Heart right ventricle (tissue), 16 donors: ENCODE results near the gene SPHKAP. TPM values are rescaled to one million over a fixed set of nuclear protein-coding genes. Genes with fewer than 3 reads are reported as not detected.

Experiments used
- ATAC-seq, 8 donors: fragments of 200-7000 bp; cut with Tn5 transposase; one replicate each; pipeline ENCODE4 v1.9.1; 2020; ENCODE audit warnings: mild to moderate bottlenecking in 8 of 8, moderate library complexity in 8 of 8, moderate number of reproducible peaks in 1 of 8
- DNase-seq, 2 donors: peaks; one replicate each; pipeline ENCODE4 v3.0.0-alpha.2; 2020
- H3K27ac ChIP-seq, 10 donors: fragments of 200-600 bp; sonication (generic) in 2 of 10; one replicate each; pipeline versions ENCODE4 v1.5.0 to v1.8.0; 2020 to 2022; ENCODE audit warnings: mild to moderate bottlenecking in 3 of 10
- H3K27me3 ChIP-seq, 7 donors: fragments of 200-600 bp; one replicate each; pipeline ENCODE4 v1.8.0; 2021 to 2022; ENCODE audit warnings: mild to moderate bottlenecking in 2 of 7
- H3K36me3 ChIP-seq, 9 donors: fragments of 200-600 bp; sonication (generic) in 1 of 9; one replicate each; pipeline versions ENCODE4 v1.5.0 to v1.8.0; 2020 to 2022; ENCODE audit warnings: mild to moderate bottlenecking in 2 of 9
- H3K4me1 ChIP-seq, 9 donors: fragments of 200-600 bp; sonication (generic) in 1 of 9; one replicate each; pipeline versions ENCODE4 v1.5.0 to v1.8.0; 2020 to 2022; ENCODE audit warnings: mild to moderate bottlenecking in 4 of 9
- H3K4me3 ChIP-seq, 10 donors: fragments of 200-600 bp; sonication (generic) in 2 of 10; one replicate each; pipeline versions ENCODE4 v1.5.0 to v1.8.0; 2020 to 2022; ENCODE audit warnings: mild to moderate bottlenecking in 7 of 10, moderate library complexity in 2 of 10
- H3K9me3 ChIP-seq, 11 donors: fragments of 200-600 bp in 10 of 11; sonication (generic) in 2 of 11; one replicate each; pipeline versions ENCODE4 v1.5.0 to v1.8.0; 2013 to 2022; ENCODE audit warnings: mild to moderate bottlenecking in 2 of 11, control low read depth in 1 of 11, moderate library complexity in 1 of 11
- WGBS, 2 donors: extraction: QIAGEN DNeasy Blood & Tissue Kit; methylation state at CpG; one replicate each; pipeline ENCODE4 v1.1.7; 2013; ENCODE audit warnings: inconsistent platforms in 1 of 2; 5-methylcytosine and 5-hydroxymethylcytosine counted together
- intact Hi-C, 10 donors: fragments of 100-400 bp; cut with DNase I; formaldehyde crosslinking; loops; one replicate each; pipeline versions ENCODE4 v1.11.1 to v1.14.2; 2022
- polyA plus RNA-seq, 2 donors: library from polyadenylated mRNA; stranded (reverse); fragments of 200-250 nt; gene quantifications; one replicate each; pipeline ENCODE4 v1.2.3, GENCODE V29; 2013
- total RNA-seq, 10 donors: library from RNA; stranded (reverse); fragmentation: NEBNext Ultra II Directional in 3 of 10; extraction: Animal tissue kit (Norgen Biotek cat#: 25700) in 3 of 10; gene quantifications; one replicate each; pipeline versions ENCODE4 v1.2.1 to v1.2.4, GENCODE V29; 2021 to 2023
- TF ChIP-seq, protein P1 (sequence below), 9 donors: fragments of 200-600 bp; sonication (generic) in 2 of 9; IDR thresholded peaks; one replicate each; pipeline versions ENCODE4 v1.5.0 to v1.8.0; 2021 to 2022; ENCODE audit warnings: antibody characterized with exemption in 9 of 9, mild to moderate bottlenecking in 5 of 9, moderate library complexity in 1 of 9
- donor health status: Arrhythmogenic right ventricular cardiomyopathy.
- donor health status: ischemic (EF 13 %, LVEDD 7.1; RV severe dilation, severe dysfunction).
- donor health status: healthy with polysubstance abuse.
- donor health status: DM: no; HTN: yes; CAD: no.
- donor health status: DM: no; HTN: no; CAD: no.
- donor health status: ischemic (EF 25% LVEDD 6.9; RV normal size, moderate dysfunction).
- donor health status: ischemic (EF 25% LVEDD 5.7; RV mildly dilated, moderate dysfunction).
- donor health status: healthy.
- donor health status: DM: yes; HTN: yes; CAD: no.
- donor health status: Ischemic cardiomyopathy.
- donor health status: ischemic (EF 35%, LVEDD 5.7; RV mildly dilated, moderate dysfunction).
- donor health status: nonischemic (EF 11% LVEDD 7.7; RV severe dilation, severe dysfunction).
- donor health status: DM: yes; HTN: yes; CAD: no.
- donor health status: PGD.
- donor health status: ischemic (EF 29% LVEDD 5.4; RV normal size, mild dysfunction).
- donor health status: nonischemic (EF 23%, LVEDD 6.1; RV moderate dilation, normal function).

The SPHKAP gene
- total and polyA plus RNA-seq, 12 donors: 4.7 to 151 (median 101) TPM

DNA sequence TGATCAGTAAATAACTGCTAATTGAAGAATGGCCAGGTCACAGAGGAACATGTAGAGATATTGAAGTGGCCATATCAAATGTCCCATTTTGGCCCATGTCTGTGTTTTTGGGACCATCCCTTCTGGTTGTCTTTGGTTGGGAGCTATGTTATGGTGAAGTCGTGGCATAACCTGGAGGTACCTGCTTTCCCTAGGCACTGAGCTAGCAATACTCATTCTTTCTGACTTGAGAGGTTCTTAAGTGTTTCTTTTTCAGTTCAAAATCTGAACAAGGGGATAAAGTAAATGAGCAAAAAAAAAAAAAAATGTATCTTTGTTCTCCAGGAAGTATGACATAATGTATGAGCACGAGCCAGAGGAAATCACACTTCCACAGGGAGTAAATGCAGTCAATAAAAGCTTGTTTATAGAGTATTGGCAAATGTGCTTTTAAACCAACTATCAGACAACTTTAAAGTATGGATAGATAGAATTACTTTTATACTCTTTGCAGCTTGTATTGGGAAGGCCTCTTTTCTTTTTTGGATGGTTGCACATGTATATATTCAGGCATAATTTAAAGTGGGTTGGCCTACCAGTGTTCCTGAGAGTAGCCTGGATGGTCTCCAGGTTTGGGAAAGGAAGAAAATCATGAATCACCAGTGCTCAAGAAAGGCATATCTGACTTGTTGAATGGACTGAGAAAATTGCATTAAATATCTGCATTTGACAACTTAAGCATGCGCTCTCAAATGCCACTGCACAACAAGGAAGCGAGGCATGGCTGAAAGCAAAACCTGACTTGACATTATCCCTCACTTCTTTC lies 125.0 kb downstream of the SPHKAP start:
- no peaks in the 10 kb centered on the region for H3K36me3 ChIP-seq
- DNase-seq (no peak), ATAC-seq (peak in 1 of 8 donors; percentile 33)
- H3K4me3 ChIP-seq: no peak overlapping the region
- no peaks in the 10 kb centered on the region for H3K27me3 ChIP-seq
- intact Hi-C loops: loop anchor here in 1 of 10 donors (5.0 kb wide), 1 partner anchor 121 kb away; no protein-coding TSS in a partner anchor
- H3K9me3 ChIP-seq: no peaks in the 10 kb centered on the region
- WGBS, 2 donors: 58 to 60% methylated on average over 4 of the region's 4 CpGs
- H3K4me1 ChIP-seq: peaks cover 0 to 25% (median 5%) of the 10 kb centered on the region in 9 donors
- no peak overlapping the region for H3K27ac ChIP-seq
- TF ChIP-seq, protein P1, sequence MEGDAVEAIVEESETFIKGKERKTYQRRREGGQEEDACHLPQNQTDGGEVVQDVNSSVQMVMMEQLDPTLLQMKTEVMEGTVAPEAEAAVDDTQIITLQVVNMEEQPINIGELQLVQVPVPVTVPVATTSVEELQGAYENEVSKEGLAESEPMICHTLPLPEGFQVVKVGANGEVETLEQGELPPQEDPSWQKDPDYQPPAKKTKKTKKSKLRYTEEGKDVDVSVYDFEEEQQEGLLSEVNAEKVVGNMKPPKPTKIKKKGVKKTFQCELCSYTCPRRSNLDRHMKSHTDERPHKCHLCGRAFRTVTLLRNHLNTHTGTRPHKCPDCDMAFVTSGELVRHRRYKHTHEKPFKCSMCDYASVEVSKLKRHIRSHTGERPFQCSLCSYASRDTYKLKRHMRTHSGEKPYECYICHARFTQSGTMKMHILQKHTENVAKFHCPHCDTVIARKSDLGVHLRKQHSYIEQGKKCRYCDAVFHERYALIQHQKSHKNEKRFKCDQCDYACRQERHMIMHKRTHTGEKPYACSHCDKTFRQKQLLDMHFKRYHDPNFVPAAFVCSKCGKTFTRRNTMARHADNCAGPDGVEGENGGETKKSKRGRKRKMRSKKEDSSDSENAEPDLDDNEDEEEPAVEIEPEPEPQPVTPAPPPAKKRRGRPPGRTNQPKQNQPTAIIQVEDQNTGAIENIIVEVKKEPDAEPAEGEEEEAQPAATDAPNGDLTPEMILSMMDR (IDR thresholded peaks at IDR 0.05): no peak

DNA sequence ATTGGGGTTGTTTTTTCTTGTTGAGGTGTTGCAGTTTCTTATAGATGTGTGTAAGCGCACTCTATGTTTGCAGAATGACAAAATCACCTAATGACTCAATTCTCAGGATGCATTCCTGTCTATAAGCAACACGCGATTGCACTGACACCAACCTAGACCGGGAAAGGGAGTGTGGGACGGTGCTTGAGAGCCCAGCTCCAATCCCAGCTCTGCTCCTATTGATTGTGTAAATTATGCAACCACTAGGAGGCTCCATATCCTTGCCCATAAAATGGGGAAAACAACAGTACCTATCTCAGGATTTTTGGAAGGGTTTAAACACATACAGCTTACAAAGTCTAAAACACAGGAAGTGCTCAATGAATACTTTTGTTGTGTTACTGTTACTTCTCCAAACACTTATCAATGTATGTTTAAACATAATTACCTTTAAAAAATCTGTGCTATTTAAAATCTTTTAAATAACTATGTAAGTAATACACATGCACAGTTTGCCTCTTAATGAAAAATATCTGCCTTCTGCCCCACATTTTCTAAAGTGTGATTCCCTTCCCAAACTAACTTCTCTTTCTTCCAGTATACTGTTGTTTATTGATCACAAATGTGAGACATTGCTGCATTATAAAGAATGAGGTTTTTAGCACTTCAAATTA lies 132.5 kb downstream of the SPHKAP start:
- Histone ChIP-seq H3K27ac (peak overlapping the region in 1 of 10 donors; percentile 12), H3K36me3 (no peaks in the 10 kb centered on the region), H3K4me3 (no peak overlapping the region), H3K27me3 (no peaks in the 10 kb centered on the region), H3K9me3 (no peaks in the 10 kb centered on the region), H3K4me1 (peaks cover 0 to 6% (median 0%) of the 10 kb centered on the region in 9 donors)
- WGBS, 2 donors: 18 to 22% methylated on average over 5 of the region's 5 CpGs
- TF ChIP-seq, protein P1 (IDR thresholded peaks at IDR 0.05): peak; percentile 21 to 68 (median 47)
- peak in 1 of 2 donors; percentile 7 for DNase-seq
- intact Hi-C loops: loop anchor here in 7 of 10 donors (2.0 to 10.0 kb wide), 3 partner anchors 126 to 610 kb away; no protein-coding TSS in a partner anchor
- ATAC-seq: peak; percentile 63 to 89 (median 82)

- intact Hi-C loops: loop anchor here in 2 of 10 donors (10.0 kb wide), 1 partner anchor 134 kb away; no protein-coding TSS in a partner anchor
- no peak for ATAC-seq
- TF ChIP-seq, protein P1 (IDR thresholded peaks at IDR 0.05): no peak
These were observed 140.5 kb downstream of the SPHKAP start for GRCh38 chr2:228040995-228041394.

DNA sequence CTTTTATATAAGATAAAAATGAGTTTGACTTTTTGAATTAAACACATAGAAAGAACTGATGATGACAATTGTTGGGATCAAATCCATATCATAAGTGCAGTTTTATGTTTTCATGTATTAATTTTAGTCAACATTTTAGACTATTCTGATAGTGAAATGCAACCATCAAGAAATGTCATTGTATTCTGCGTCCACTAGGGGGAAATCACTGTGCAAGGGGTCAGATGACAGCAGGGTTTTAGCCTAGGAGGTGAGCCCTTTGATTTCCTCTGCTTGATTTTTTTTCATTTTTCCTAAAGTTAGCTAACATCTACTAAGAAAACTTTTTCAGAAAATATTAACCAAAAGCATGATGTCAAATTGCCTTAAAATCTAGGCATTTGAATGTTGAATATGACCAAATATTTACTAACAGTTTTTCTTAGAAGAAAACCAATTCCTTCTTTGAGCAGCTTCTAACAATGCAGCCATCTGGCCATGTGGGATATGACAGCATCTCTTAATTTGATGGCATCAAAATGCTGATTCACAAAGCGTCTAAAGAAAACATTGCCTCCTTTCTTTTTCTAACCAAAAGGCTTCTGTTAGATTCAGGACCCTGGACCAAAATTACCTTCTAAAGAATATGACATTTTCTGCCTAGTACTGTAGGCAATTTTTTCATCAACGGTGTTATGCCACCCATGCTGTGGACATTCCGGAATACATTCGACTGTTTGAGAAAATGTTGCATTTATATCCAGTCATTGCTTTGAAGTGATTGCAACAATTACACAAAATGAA lies 141.5 kb downstream of the SPHKAP start:
- intact Hi-C loops: loop anchor here in 2 of 10 donors (10.0 kb wide), 1 partner anchor 135 kb away; no protein-coding TSS in a partner anchor
- Histone ChIP-seq H3K9me3 (no peaks in the 10 kb centered on the region), H3K27me3 (no peaks in the 10 kb centered on the region), H3K4me1 (no peaks in the 10 kb centered on the region), H3K4me3 (no peak overlapping the region), H3K36me3 (no peaks in the 10 kb centered on the region), H3K27ac (no peak overlapping the region)
- ATAC-seq (no peak), DNase-seq (no peak)
- TF ChIP-seq, protein P1 (IDR thresholded peaks at IDR 0.05): peak in 8 of 9 donors; percentile 26 to 58 (median 50)
- 68 to 69% methylated on average over 5 of the region's 5 CpGs for WGBS, 2 donors

More at GRCh38 chr2:228040995-228041394, 140.5 kb downstream of the SPHKAP start:
- Histone ChIP-seq H3K4me3 (no peak overlapping the region), H3K9me3 (no peaks in the 10 kb centered on the region), H3K36me3 (no peaks in the 10 kb centered on the region), H3K4me1 (no peaks in the 10 kb centered on the region), H3K27me3 (no peaks in the 10 kb centered on the region), H3K27ac (no peak overlapping the region)
- 85 to 88% methylated on average over 2 of the region's 2 CpGs for whole genome bisulfite sequencing, 2 donors
- DNase-seq: no peak
